Liver (tissue), 3 donors: ENCODE measurements around the gene AKR7A2.

ENCODE experiments used
- GABPA ChIP-seq, 2 donors: IDR thresholded peaks in 1 of 2; conservative IDR thresholded peaks in 1 of 2; 2 replicates each; pipeline ENCODE4 v1.6.1; 2016; ENCODE audit warnings: antibody characterized with exemption in 2 of 2, mild to moderate bottlenecking in 1 of 2, moderate library complexity in 1 of 2
- HNF4A ChIP-seq, 2 donors: conservative IDR thresholded peaks; 2 replicates each; pipeline ENCODE4 v1.6.1; 2016; ENCODE audit warnings: antibody characterized with exemption in 2 of 2, mild to moderate bottlenecking in 2 of 2
- JUND ChIP-seq, 2 donors: IDR thresholded peaks; 2 replicates each; pipeline ENCODE4 v1.6.1; 2016; ENCODE audit warnings: antibody characterized with exemption in 2 of 2
- RAD21 ChIP-seq, 2 donors: IDR thresholded peaks; 2 replicates each; pipeline ENCODE4 v1.6.1; 2016; ENCODE audit warnings: antibody characterized with exemption in 2 of 2, mild to moderate bottlenecking in 2 of 2
- SP1 ChIP-seq: IDR thresholded peaks from 2 replicates; pipeline ENCODE4 v1.6.1; 2018; ENCODE audit warnings: antibody characterized with exemption, mild to moderate bottlenecking
- YY1 ChIP-seq: IDR thresholded peaks from 2 replicates; pipeline ENCODE4 v1.6.1; 2016; ENCODE audit warnings: antibody characterized with exemption, mild to moderate bottlenecking
- TF ChIP-seq, protein P1 (sequence below): fragments of 150-350 bp; IDR thresholded peaks from 2 replicates; pipeline ENCODE4 v1.5.1; 2017; ENCODE audit warnings: improper control_type of control experiment, low read depth, low read length; ENCODE audit not compliant: missing input control
- TF ChIP-seq, protein P2 (sequence below): IDR thresholded peaks from 2 replicates; pipeline ENCODE4 v1.6.1; 2016; ENCODE audit warnings: antibody characterized with exemption
- donor health status: healthy.
- donor health status: healthy.

DNA sequence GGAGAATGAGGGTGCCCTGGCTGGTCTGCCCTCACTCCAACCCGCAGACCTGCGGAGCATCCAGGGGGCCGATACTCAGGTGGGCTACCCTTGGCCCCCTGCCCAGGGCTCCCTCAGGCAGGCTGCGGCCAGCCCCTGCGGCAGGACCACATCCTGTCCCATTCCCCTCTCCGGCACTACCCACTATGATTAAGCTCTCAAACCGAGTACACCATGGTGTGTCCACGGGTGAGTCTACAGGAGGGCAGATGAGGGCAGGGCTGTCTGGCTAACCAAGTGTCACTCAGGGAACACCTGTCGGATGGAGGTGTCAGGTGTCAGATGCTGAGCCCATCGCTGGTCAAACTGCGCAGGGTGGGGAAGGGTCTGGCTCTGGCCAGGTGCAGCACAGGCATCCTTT is 47.4 kb upstream of the AKR7A2 start:
- no peak for TF ChIP-seq JUND (IDR thresholded peaks at IDR 0.05)
- TF ChIP-seq GABPA (IDR thresholded peaks at IDR 0.05 in 1 of 2, conservative IDR thresholded peaks at IDR 0.05 in 1 of 2): no peak
- no peak for TF ChIP-seq SP1
- TF ChIP-seq HNF4A (conservative IDR thresholded peaks at IDR 0.05): no peak
- TF ChIP-seq, protein P1, sequence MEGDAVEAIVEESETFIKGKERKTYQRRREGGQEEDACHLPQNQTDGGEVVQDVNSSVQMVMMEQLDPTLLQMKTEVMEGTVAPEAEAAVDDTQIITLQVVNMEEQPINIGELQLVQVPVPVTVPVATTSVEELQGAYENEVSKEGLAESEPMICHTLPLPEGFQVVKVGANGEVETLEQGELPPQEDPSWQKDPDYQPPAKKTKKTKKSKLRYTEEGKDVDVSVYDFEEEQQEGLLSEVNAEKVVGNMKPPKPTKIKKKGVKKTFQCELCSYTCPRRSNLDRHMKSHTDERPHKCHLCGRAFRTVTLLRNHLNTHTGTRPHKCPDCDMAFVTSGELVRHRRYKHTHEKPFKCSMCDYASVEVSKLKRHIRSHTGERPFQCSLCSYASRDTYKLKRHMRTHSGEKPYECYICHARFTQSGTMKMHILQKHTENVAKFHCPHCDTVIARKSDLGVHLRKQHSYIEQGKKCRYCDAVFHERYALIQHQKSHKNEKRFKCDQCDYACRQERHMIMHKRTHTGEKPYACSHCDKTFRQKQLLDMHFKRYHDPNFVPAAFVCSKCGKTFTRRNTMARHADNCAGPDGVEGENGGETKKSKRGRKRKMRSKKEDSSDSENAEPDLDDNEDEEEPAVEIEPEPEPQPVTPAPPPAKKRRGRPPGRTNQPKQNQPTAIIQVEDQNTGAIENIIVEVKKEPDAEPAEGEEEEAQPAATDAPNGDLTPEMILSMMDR: no peak
- no peak for TF ChIP-seq RAD21 (IDR thresholded peaks at IDR 0.05)
- no peak for TF ChIP-seq YY1
- TF ChIP-seq, protein P2, sequence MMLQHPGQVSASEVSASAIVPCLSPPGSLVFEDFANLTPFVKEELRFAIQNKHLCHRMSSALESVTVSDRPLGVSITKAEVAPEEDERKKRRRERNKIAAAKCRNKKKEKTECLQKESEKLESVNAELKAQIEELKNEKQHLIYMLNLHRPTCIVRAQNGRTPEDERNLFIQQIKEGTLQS: no peak
